Measurements from ENCODE around the gene DNAJC5.
"Not testable (repeated sequence)": the region's sequence is repeated elsewhere in the genome, so short reads cannot be mapped to it uniquely, and the experiment has no call there.

DNAJC5 gene

DNA sequence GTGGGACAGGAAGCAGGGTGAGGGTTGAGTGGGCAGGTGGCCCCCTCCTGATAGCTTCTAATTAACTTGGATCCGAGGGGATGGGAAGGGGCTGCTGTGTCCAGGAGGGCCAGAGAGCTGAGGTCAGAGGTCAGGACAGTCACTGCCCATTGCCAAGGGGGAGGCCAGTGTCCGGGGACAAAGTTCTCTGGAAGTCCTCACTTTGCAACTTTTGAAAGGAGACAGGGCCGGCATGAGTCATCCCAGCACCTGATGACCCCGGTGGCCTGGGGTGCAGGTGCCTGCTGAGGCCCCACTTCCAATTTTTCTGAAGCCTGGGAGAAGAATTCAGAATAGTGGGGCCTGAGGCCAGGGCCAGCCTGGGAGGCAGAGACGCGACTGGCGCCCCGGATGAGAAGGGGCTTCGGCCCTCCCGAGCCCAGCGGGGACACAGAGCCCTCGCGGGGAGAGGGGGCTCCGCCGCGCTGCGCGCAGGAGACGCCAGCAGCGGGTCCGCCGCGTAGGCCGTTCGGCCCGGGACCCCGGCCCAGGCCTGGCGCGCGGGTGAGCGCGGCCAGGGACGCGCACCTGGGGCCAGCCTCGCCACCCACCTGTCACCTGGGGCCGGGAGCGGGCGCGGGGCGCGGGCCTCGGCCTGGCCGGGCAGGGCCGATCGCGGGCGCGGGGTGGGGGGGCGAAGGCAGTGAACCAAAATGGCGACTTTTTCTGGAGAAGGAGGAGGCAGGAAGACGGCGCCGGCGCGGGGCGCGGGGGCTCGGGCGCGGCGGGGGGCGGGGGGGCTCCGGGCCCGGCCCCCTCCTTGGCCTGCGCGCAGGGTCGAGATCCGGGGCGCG, 74.2 kb downstream of the DNAJC5 start:
- H3K4me3 ChIP-seq (ENCODE audit: low read depth, low read length), result peak overlapping the region; percentile 71
- in situ Hi-C loops (cut with HindIII; ENCODE audit: low sequenced_read_pairs), result no loop called here
- TF ChIP-seq, protein P1, sequence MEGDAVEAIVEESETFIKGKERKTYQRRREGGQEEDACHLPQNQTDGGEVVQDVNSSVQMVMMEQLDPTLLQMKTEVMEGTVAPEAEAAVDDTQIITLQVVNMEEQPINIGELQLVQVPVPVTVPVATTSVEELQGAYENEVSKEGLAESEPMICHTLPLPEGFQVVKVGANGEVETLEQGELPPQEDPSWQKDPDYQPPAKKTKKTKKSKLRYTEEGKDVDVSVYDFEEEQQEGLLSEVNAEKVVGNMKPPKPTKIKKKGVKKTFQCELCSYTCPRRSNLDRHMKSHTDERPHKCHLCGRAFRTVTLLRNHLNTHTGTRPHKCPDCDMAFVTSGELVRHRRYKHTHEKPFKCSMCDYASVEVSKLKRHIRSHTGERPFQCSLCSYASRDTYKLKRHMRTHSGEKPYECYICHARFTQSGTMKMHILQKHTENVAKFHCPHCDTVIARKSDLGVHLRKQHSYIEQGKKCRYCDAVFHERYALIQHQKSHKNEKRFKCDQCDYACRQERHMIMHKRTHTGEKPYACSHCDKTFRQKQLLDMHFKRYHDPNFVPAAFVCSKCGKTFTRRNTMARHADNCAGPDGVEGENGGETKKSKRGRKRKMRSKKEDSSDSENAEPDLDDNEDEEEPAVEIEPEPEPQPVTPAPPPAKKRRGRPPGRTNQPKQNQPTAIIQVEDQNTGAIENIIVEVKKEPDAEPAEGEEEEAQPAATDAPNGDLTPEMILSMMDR (IDR thresholded peaks at IDR 0.05; ENCODE audit: low read depth, low read length, missing control alignments), result no peak
- DNase-seq (ENCODE audit: low read depth), result no peak

DNA sequence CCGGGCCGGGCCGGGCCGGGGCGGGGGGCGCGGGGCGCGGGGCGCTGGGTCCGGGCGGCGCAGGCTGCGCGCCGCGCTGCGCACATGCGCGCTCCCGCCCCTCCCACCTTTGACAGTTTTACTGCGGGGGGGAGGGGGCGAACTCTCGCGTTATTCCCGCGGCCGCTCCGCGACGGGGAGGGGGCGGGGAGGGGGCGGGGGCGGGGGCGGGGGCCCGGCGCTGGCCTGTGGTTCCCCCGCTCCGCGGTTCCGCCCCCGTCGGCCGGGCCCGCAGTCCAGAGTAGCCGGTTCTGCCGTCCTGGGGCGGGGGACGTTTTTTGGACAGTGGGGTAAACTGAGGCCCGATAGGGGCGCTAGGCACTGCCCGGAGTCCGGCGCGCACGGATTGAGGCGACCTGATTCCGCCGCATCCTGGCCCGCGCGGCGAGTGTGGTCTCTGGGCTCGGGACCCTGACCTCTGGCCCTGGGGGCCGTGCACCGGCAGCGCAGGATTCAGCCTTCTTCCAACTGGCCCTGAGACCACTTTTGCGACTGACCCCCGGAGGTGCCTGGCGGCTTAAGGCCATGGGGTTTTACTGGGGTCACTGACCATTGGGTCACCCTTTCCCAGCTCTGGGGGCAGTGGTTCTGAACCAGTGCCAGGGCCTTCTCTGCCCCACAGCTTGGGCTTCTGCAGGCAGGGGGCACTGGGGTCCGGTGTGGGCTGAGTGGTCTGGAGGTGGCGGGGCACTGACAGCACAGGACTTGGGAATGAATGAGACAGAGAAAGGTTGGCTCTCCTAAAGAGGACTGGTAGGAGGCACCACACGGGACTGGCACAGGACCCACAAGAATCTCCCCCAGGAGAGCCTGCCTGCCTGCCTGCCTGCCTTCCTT, 75.2 kb downstream of the DNAJC5 start, which contains the start of gene ZNF512B:
Gene ZNF512B, minus strand, starts transcription at position 93 of the 876 bp plus-strand sequence. CDS start 1,980 bp downstream, outside the sequence.
- peak within 1 kb of the TSS; percentile 71 for H3K4me3 ChIP-seq (ENCODE audit: low read depth, low read length)
- in situ Hi-C loops (cut with HindIII; ENCODE audit: low sequenced_read_pairs), result no loop called here
- no peak for DNase-seq (ENCODE audit: low read depth)
- TF ChIP-seq, protein P1 (IDR thresholded peaks at IDR 0.05; ENCODE audit: low read depth, low read length, missing control alignments), result no peak

DNA sequence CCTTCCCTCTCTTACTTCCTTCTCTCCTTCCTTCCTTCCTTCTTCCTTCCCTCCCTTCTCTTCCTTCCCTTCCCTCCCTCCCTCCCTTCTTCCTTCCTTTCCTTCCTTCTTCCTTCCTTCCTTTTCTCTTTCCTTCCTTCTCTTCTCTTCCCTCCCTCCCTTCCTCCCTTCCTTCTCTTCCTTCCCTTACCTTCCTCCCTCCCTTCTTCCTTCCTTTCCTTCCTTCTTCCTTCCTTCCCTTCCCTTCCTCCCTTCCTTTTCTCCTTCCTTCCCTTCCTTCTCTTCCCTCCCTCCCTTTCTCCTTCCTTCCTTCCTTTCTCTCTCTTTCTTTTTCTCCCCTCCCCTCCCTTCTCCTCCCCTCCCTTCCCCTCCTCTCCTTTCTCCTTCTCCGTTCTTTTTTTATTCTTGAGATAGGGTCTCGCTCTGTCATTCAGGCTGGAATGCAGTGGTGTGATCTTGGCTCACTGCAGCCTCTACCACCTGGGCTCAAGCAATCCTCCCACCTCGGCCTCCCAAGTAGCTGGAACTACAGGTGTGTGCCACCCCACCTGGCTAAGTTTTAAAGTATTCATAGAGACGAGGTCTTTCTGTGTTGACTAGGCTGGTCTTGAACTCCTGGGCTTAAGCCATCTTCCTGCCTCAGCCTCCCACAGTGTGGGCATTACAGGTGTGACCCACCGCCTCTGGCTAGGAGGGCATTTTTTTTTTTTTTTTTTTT, 75.9 kb downstream of the DNAJC5 start:
- no peak overlapping the region for H3K4me3 ChIP-seq (ENCODE audit: low read depth, low read length)
- in situ Hi-C loops (cut with HindIII; ENCODE audit: low sequenced_read_pairs), result no loop called here
- DNase-seq (ENCODE audit: low read depth), result no peak
- TF ChIP-seq, protein P1 (IDR thresholded peaks at IDR 0.05; ENCODE audit: low read depth, low read length, missing control alignments), result no peak

DNA sequence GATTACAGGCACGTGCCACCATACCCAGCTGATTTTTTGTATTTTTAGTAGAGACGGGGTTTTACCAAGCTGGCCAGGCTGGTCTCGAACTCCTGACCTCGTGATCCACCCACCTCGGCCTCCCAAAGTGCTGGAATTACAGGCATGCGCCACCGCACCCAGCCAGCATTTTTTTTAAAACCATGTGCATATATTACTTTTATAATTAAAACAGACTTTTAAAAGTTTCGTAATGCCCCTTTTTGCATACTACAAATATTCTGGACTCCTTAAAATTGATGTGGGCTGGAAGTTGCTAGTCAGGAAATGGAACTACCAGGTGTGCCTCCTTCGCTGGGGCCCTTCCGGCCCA, 77.0 kb downstream of the DNAJC5 start:
- in situ Hi-C loops (cut with HindIII; ENCODE audit: low sequenced_read_pairs); H3K4me3 ChIP-seq (ENCODE audit: low read depth, low read length); DNase-seq (ENCODE audit: low read depth): not testable (repeated sequence)

DNA sequence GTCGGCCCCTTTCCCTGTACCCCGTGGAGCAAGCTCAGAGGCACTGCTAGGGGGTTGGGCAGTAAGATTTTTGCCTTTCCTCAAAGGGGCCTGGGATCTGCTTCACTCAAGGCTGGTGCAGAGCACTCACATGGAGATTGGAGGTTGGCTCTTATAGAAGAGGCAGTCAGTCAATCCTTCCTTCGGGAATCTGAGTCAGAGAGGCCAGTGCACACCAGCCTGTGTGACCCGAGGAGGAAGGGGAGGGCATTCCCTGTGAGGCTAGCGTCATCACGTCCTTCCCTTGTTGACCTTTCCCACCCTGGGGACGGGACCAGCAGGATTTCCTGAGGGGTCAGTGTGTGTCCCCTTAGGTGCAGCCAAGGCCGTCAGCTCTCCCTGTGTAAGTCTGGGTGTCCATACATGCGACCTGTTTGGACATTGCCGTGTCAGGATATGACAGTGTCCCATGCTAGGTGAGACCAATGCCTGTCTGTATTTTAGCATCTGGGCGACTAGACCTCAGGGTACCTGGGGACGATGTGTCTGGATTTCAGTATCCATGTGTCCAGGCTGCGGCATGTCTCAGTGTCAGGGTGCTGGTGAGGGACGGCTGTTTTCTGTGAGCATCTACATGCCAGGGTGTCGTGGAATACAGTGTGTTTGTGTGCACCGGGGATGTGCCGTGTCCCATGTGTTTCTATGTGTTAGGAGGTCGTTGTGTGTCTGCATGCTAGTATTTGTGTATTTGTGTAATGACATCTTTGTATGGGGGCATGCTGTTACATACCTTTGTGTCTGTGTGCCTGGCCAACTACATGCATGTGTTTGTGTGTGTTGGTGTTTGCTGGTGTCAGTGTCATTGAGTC, 77.6 kb downstream of the DNAJC5 start:
- TF ChIP-seq, protein P1 (IDR thresholded peaks at IDR 0.05; ENCODE audit: low read depth, low read length, missing control alignments), result no peak
- in situ Hi-C loops (cut with HindIII; ENCODE audit: low sequenced_read_pairs), result no loop called here
- no peak overlapping the region for H3K4me3 ChIP-seq (ENCODE audit: low read depth, low read length)
- no peak for DNase-seq (ENCODE audit: low read depth)

DNA sequence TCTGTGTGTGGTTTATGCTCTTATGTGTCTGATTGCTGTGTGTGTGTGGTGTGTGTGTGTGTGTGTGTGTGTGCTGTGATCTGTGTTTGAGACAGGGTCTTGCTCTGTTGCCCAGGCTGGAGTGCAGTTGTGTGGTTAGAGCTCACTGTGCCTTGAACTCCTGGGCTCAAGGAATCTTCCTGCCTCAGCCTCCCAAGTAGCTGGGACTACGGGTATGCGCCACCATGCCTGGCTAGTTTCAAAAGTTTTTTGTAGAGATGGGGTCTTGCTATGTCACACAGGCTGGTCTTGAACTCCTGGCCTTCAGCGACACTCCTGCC, 78.2 kb downstream of the DNAJC5 start:
- in situ Hi-C loops (cut with HindIII; ENCODE audit: low sequenced_read_pairs), result no loop called here
- DNase-seq (ENCODE audit: low read depth), result no peak
- TF ChIP-seq, protein P1 (IDR thresholded peaks at IDR 0.05; ENCODE audit: low read depth, low read length, missing control alignments), result no peak
- H3K4me3 ChIP-seq (ENCODE audit: low read depth, low read length), result no peak overlapping the region
